ENCODE measurements around the gene METRNL. TPM values are rescaled to one million over a fixed set of nuclear protein-coding genes. Genes with fewer than 3 reads are reported as not detected.
"Not testable (repeated sequence)": the region's sequence is repeated elsewhere in the genome, so short reads cannot be mapped to it uniquely, and the experiment has no call there.

The METRNL gene
- total and polyA plus RNA-seq, 8 donors = 12.7 to 61.8 (median 19.2) TPM

DNA sequence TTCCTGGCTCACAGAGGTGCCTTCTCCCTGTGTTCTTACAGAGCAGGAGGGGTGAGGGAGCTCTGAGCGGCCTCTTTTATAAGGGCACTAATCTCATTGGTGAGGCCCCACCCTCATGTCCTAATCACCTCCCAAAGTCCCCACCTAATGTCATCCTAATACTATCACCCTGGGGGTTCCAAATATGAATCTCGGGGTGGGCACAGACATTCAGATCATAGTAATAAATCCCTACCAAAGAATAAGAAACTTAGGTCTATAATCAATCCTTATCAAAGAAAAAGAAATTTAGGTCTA is 32.3 kb upstream of the METRNL start:
- Histone ChIP-seq H3K4me1 (peaks cover 0 to 46% of the 10 kb centered on the region in 2 donors), H3K27ac (no peak overlapping the region), H3K36me3 (peaks cover 0 to 9% of the 10 kb centered on the region in 2 donors), H3K27me3 (no peaks in the 10 kb centered on the region), H3K9me3 (peaks cover 0 to 8% of the 10 kb centered on the region in 2 donors), H3K4me3 (no peak overlapping the region)
- intact Hi-C loops (cut with DNase I) = no loop called here
- TF ChIP-seq, protein P1, sequence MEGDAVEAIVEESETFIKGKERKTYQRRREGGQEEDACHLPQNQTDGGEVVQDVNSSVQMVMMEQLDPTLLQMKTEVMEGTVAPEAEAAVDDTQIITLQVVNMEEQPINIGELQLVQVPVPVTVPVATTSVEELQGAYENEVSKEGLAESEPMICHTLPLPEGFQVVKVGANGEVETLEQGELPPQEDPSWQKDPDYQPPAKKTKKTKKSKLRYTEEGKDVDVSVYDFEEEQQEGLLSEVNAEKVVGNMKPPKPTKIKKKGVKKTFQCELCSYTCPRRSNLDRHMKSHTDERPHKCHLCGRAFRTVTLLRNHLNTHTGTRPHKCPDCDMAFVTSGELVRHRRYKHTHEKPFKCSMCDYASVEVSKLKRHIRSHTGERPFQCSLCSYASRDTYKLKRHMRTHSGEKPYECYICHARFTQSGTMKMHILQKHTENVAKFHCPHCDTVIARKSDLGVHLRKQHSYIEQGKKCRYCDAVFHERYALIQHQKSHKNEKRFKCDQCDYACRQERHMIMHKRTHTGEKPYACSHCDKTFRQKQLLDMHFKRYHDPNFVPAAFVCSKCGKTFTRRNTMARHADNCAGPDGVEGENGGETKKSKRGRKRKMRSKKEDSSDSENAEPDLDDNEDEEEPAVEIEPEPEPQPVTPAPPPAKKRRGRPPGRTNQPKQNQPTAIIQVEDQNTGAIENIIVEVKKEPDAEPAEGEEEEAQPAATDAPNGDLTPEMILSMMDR (IDR thresholded peaks at IDR 0.05) = no peak
- DNase-seq (no peak), ATAC-seq (no peak)

DNA sequence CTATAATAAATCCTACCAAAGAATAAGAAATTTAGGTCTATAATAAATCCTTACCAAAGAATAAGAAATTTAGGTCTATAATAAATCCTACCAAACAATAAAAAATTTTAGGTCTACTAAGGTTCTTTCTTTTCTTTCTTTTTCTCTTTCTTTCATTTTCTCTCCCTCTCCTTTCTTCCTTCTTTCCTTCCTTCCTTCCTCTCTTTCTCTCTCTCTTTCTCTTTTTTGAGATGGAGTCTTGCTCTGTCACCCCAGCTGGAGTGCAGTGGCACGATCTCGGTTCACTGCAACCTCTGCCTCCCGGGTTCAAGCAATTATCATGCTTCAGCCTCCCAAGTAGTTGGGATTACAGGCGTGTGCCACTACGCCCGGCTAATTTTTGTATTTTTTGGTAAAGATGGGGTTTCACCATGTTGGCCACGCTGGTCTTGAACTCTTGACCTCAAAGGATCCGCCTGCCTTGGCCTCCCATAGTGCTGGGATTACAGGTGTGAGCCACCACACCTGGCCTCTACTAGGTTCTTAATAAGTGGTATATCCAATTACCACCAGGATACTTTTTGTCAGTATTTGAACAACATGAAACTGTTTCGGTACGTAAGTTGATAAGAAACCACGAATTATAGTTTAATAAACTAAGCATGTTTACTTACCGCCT is 31.5 kb upstream of the METRNL start:
- H3K9me3 ChIP-seq; H3K36me3 ChIP-seq; H3K27me3 ChIP-seq; intact Hi-C loops (cut with DNase I); ATAC-seq: not testable (repeated sequence)
- peak in 1 of 4 donors; percentile 10 for DNase-seq
- H3K4me3 ChIP-seq = peak overlapping the region in 1 of 2 donors; percentile 27
- H3K27ac ChIP-seq = peak overlapping the region; percentile 85 to 98
- peaks cover 0 to 51% of the 10 kb centered on the region in 2 donors for H3K4me1 ChIP-seq

DNA sequence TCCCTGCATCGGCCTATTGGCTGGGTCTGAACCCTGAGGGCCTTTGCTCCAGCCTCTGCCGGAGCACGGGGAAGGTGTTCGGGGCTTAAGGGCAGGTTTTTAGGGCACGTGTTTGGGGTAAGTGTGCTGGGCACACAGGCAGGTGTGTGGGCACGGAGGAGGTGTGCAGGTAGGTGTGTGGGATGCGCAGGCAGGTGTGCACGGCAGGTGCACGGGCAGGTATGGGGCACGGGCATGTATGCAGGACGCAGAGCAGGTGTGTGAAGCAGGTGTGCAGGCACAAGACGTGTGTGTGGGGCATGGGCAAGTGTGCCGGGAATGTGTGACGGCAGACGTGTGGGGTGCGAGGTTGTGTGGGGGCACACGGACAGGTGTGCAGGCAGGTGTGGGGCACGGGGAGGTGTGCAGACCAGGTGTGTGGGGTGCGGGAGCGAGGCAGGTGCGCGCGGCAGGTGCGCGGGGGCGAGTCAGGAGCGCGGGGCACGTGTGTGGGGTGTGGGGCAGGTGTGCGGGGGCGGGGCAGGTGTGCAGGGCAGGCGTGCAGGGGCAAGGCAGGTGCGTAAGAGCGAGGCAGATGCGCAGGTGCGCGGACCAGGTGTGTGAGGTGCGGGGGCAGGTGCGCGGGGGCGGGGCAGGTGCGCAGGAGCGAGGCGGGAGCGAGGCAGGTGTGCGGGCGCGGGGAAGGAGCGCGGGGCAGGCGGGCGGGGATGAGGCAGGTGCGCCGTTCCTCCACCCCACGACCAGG is 28.6 kb upstream of the METRNL start:
- peak in 1 of 4 donors; percentile 59 for DNase-seq

DNA sequence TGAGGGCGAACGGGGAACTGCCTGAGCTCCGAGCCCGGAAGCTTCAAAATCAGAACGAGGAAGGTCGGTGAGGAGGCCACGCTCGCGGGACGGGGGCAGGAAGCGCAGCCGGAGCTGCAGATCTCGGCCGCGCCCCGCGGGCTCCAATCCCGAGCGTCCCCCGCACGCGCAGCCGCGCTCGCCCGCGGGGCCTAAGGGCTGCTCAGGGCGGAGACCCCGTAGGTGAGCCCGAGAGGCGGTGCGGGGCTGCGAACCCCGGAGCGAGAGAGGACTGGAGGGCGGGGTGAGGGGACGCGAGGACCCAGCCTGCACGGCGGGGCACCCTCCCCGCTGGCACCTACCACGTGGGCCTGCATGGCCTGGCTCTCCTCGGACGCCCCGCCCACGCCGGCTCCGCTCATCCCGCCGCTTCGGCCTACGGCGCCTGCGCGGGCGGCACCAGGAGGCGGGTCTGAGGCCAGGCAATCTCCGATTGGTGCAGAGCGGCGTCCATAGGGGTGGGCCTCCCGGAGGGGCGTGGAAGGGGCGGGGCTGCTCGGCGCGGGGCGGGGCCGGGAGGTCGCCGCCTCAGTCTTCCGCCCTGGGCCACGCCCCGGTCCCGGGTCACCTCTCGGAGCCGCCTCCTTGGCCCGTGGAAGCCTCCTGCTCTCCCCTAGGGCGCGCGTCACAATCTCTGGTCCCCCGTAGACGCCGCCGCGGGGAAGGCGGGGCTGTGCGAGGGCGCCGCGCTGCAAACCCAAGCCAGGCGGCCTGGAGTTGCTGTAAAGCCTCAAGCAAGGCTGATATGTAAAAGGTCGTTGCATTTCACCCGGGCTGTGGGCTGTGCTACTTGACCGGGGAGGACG is 27.8 kb upstream of the METRNL start:
- DNase-seq (peak; percentile 95 to 100 (median 98)), ATAC-seq (peak; percentile 94)
- peak overlapping the region; percentile 83 to 92 for H3K27ac ChIP-seq
- H3K4me1 ChIP-seq = peaks cover 8 to 65% of the 10 kb centered on the region in 2 donors
- H3K27me3 ChIP-seq = no peaks in the 10 kb centered on the region
- intact Hi-C loops (cut with DNase I) = no loop called here
- TF ChIP-seq, protein P1 (IDR thresholded peaks at IDR 0.05) = no peak
- H3K4me3 ChIP-seq = peak overlapping the region; percentile 49 to 69
- H3K36me3 ChIP-seq = peaks cover 0 to 3% of the 10 kb centered on the region in 2 donors
- H3K9me3 ChIP-seq = no peaks in the 10 kb centered on the region

More for the DNA sequence above, 28.6 kb upstream of the METRNL start:
- Histone ChIP-seq H3K27me3 (no peaks in the 10 kb centered on the region), H3K9me3 (no peaks in the 10 kb centered on the region), H3K36me3 (peaks cover 0 to 5% of the 10 kb centered on the region in 2 donors), H3K27ac (peak overlapping the region; percentile 80 to 92), H3K4me3 (peak overlapping the region; percentile 49 to 69), H3K4me1 (peaks cover 8 to 70% of the 10 kb centered on the region in 2 donors)
- intact Hi-C loops (cut with DNase I) = no loop called here
- TF ChIP-seq, protein P1 (IDR thresholded peaks at IDR 0.05) = no peak
- peak; percentile 16 for ATAC-seq

DNA sequence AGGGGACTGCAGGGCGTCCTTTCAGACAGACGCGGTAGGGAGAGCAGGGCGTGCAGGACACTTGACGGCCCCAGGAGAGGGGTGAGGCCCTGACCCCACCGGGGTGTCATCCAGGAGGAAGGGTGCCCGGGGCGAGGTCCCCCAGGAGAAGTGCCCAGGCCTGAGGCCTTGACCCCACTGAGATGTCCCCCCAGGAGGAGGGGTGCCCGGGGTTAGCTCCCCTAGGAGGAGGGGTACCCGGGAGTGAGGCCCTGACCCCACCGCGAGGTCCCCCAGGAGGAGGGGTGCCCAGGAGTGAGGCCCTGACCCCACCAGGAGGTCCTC is 27.2 kb upstream of the METRNL start:
- Histone ChIP-seq H3K27me3 (no peaks in the 10 kb centered on the region), H3K36me3 (no peaks in the 10 kb centered on the region), H3K4me3 (peak overlapping the region; percentile 21 to 69), H3K4me1 (peaks cover 8 to 60% of the 10 kb centered on the region in 2 donors), H3K27ac (peak overlapping the region; percentile 83 to 92), H3K9me3 (no peaks in the 10 kb centered on the region)
- ATAC-seq (no peak), DNase-seq (peak in 1 of 4 donors; percentile 82)
- TF ChIP-seq, protein P1 (IDR thresholded peaks at IDR 0.05) = no peak
- intact Hi-C loops (cut with DNase I) = no loop called here
